Renal pelvis (tissue), 12 donors: ENCODE measurements around the gene SLC22A14. TPM values are rescaled to one million over a fixed set of nuclear protein-coding genes. Genes with fewer than 3 reads are reported as not detected.
"Not testable (repeated sequence)": the region's sequence is repeated elsewhere in the genome, so short reads cannot be mapped to it uniquely, and the experiment has no call there.

Experiments used
- DNase-seq: peaks from one replicate; pipeline ENCODE4 v3.0.0-alpha.2; 2013
- long read RNA-seq, 16 experiments: transcript quantifications; one replicate each; lab custom pipeline, GENCODE V29; 2026
- polyA plus RNA-seq, 3 donors: library from polyadenylated mRNA; unstranded; fragments of 120-200 nt; gene quantifications; one replicate each; pipeline ENCODE4 v1.2.1, GENCODE V29; 2013; ENCODE audit not compliant: insufficient read length in 3 of 3

SLC22A14 gene
- polyA plus RNA-seq = 1 to 10 TPM in 1 of 3 donors, under 1 TPM in 2; 0.36 to 1.1 (median 0.90) TPM
- long read RNA-seq, donor 1 = 0 reads
- long read RNA-seq, donor 2 = 0 reads
- long read RNA-seq, donor 3 = 0 reads
- long read RNA-seq, donor 4 = 0 reads
- long read RNA-seq, donor 5 = 0 reads
- long read RNA-seq, donor 6 = 0 reads
- long read RNA-seq, donor 7 = 0 reads
- long read RNA-seq, donor 8 = 0 reads
- long read RNA-seq, donor 9 = 0 reads
- long read RNA-seq, donor 10 = 0 reads
- long read RNA-seq, donor 11 = 0 reads
- long read RNA-seq, donor 12 = 0 reads
- long read RNA-seq, donor 13 = 0 reads
- long read RNA-seq, donor 14 = 0 reads
- long read RNA-seq, donor 15, partial matches to known transcripts = 0 of 1 reads
- long read RNA-seq, donor 15, other reads (novel, unspliced or antisense) = 0 of 1 reads
- long read RNA-seq, donor 16 = 0 reads

- no peak for DNase-seq
These were observed at the start of gene SLC22A14 for GRCh38 chr3:38281895-38282686. Gene SLC22A14, plus strand, starts transcription at chr3:38282294. Its CDS starts 23,733 bp downstream, at chr3:38306027.

GRCh38 chr3:38232701-38233100 lies 49.4 kb upstream of the SLC22A14 start:
- no peak for DNase-seq

- no peak for DNase-seq
These were observed 46.6 kb upstream of the SLC22A14 start for GRCh38 chr3:38235466-38235865.

GRCh38 chr3:38238416-38239008 lies 43.6 kb upstream of the SLC22A14 start:
- DNase-seq = no peak

- DNase-seq = not testable (repeated sequence)
These were observed 39.3 kb upstream of the SLC22A14 start for GRCh38 chr3:38242812-38243211.

GRCh38 chr3:38245930-38246329 lies 36.2 kb upstream of the SLC22A14 start:
- DNase-seq = no peak

- no peak for DNase-seq
These were observed 34.6 kb upstream of the SLC22A14 start for GRCh38 chr3:38247366-38248035.

- DNase-seq = no peak
These were observed 31.9 kb upstream of the SLC22A14 start for GRCh38 chr3:38250198-38250597.

GRCh38 chr3:38251197-38251596 lies 30.9 kb upstream of the SLC22A14 start:
- no peak for DNase-seq

- no peak for DNase-seq
These were observed 28.4 kb upstream of the SLC22A14 start for GRCh38 chr3:38253704-38254103.

- DNase-seq = no peak
These were observed 27.2 kb upstream of the SLC22A14 start for GRCh38 chr3:38254872-38255271.

GRCh38 chr3:38255627-38256026 lies 26.5 kb upstream of the SLC22A14 start:
- no peak for DNase-seq

- DNase-seq = no peak
These were observed 24.5 kb upstream of the SLC22A14 start for GRCh38 chr3:38257583-38257982.

GRCh38 chr3:38260474-38260873 lies 21.6 kb upstream of the SLC22A14 start:
- no peak for DNase-seq

GRCh38 chr3:38264353-38264771 lies 17.7 kb upstream of the SLC22A14 start:
- DNase-seq = no peak

- DNase-seq = no peak
These were observed 17.3 kb upstream of the SLC22A14 start for GRCh38 chr3:38264779-38265178.

- no peak for DNase-seq
These were observed 16.3 kb upstream of the SLC22A14 start, which contains the start of gene SLC22A13 for GRCh38 chr3:38265604-38266307. Gene SLC22A13, plus strand, starts transcription at chr3:38265812. Its CDS starts 49 bp downstream, at chr3:38265861.

GRCh38 chr3:38266810-38267209 lies 15.3 kb upstream of the SLC22A14 start:
- no peak for DNase-seq

- no peak for DNase-seq
These were observed 14.4 kb upstream of the SLC22A14 start for GRCh38 chr3:38267662-38268061.

GRCh38 chr3:38268087-38268486 lies 14.0 kb upstream of the SLC22A14 start:
- no peak for DNase-seq

GRCh38 chr3:38268522-38268921 lies 13.6 kb upstream of the SLC22A14 start:
- no peak for DNase-seq
